Mesendoderm (in vitro differentiated cells): Measurements from ENCODE around the gene IFI6.

ENCODE experiments used
- DNase-seq: peaks from one replicate; pipeline ENCODE4 v3.0.0; 2013
- H2AK5ac ChIP-seq: 2 replicates; pipeline ENCODE4 v1.6.1; 2013; ENCODE audit warnings: low read length, inconsistent platforms
- H2BK120ac ChIP-seq: 2 replicates; pipeline ENCODE4 v1.6.1; 2013; ENCODE audit warnings: low read depth, mild to moderate bottlenecking, low read length, moderate library complexity, mixed read lengths
- H2BK15ac ChIP-seq: replicated peaks from 2 replicates; pipeline ENCODE4 v1.6.1; 2013; ENCODE audit warnings: low read depth, mild to moderate bottlenecking, moderate library complexity
- H2BK5ac ChIP-seq: 2 replicates; pipeline ENCODE4 v1.6.1; 2013; ENCODE audit warnings: low read length, inconsistent platforms
- H3K18ac ChIP-seq: 2 replicates; pipeline ENCODE4 v1.6.1; 2013; ENCODE audit warnings: mild to moderate bottlenecking, low read length, mixed read lengths
- H3K23ac ChIP-seq: one replicate; pipeline ENCODE4 v1.6.1; 2013; ENCODE audit warnings: low read length
- H3K27ac ChIP-seq: 2 replicates; pipeline ENCODE4 v1.5.1; 2013; ENCODE audit warnings: low read depth, mild to moderate bottlenecking, inconsistent platforms, low read length, moderate library complexity
- H3K27me3 ChIP-seq: 2 replicates; pipeline ENCODE4 v1.6.1; 2013; ENCODE audit warnings: low read length, control low read depth, mild to moderate bottlenecking, inconsistent platforms; ENCODE audit not compliant: insufficient read depth, poor library complexity
- H3K36me3 ChIP-seq: 2 replicates; pipeline ENCODE4 v1.6.1; 2013; ENCODE audit warnings: low read length, inconsistent platforms; ENCODE audit not compliant: control insufficient read depth, insufficient read depth
- H3K4ac ChIP-seq: one replicate; pipeline ENCODE4 v1.6.1; 2013; ENCODE audit warnings: low read depth, mild to moderate bottlenecking, low read length, moderate library complexity
- H3K4me1 ChIP-seq: 2 replicates; pipeline ENCODE4 v1.6.1; 2013; ENCODE audit warnings: low read depth, low read length, inconsistent platforms; ENCODE audit not compliant: control insufficient read depth
- H3K4me2 ChIP-seq: 2 replicates; pipeline ENCODE4 v1.6.1; 2013; ENCODE audit warnings: low read length
- H3K4me3 ChIP-seq: 2 replicates; pipeline ENCODE4 v1.5.1; 2013; ENCODE audit warnings: mild to moderate bottlenecking, low read length
- H3K56ac ChIP-seq: one replicate; pipeline ENCODE4 v1.6.1; 2013; ENCODE audit warnings: low read length
- H3K79me1 ChIP-seq: 2 replicates; pipeline ENCODE4 v1.6.1; 2013; ENCODE audit warnings: low read length, inconsistent platforms
- H3K79me2 ChIP-seq: 2 replicates; pipeline ENCODE4 v1.6.1; 2013; ENCODE audit warnings: mild to moderate bottlenecking, low read length; ENCODE audit not compliant: control insufficient read depth, insufficient read depth
- H3K9ac ChIP-seq: 2 replicates; pipeline ENCODE4 v1.6.1; 2013; ENCODE audit warnings: low read length, inconsistent platforms
- H4K5ac ChIP-seq: one replicate; pipeline ENCODE4 v1.6.1; 2013; ENCODE audit warnings: low read length
- H4K8ac ChIP-seq: one replicate; pipeline ENCODE4 v1.6.1; 2013; ENCODE audit warnings: low read depth, mild to moderate bottlenecking, control low read depth, low read length, moderate library complexity
- WGBS: extraction: QIAGEN DNeasy Blood & Tissue Kit; methylation state at CpG from one replicate; pipeline ENCODE4 v1.1.7; 2013; ENCODE audit warnings: low lambda C conversion rate, missing lambda C conversion rate; ENCODE audit not compliant: insufficient coverage; ENCODE audit errors: extremely low coverage; 5-methylcytosine and 5-hydroxymethylcytosine counted together

IFI6 gene

DNA sequence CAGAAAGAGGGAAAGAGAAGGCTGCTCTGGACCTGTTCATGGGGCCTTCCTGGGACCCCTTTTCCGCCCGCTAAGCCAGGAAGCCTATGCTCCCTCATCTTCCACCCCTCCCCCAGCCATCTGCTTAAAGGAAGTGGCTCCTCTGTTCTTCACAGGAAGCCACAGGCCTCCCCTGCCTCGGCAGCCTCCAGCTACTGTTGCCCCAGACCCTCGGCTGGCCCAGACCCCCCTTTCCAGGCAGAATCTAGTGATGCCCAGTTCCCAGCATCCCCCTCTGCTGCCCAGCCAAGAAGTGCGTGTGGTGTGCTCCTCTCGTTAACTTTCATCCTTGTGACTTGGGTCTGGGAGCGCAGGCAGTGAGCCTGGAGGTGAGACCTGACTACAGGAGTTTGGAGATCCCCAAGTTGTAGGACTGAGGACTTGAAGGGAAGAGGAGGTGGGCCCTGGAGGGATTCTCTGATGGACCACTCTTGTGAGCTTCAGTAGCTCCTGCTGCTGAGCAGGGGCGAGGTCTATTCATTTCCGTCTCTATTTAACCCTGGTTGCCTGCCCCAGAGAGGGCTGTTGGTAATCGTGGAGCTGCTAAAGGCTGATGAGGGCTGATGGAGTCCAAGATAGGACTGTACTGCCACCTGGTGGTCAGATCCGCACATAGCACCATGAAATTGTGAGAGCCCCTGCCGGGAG, 9.1 kb downstream of the IFI6 start:
- Histone ChIP-seq H2BK15ac (peak overlapping the region; percentile 15), H3K23ac (no peak overlapping the region), H3K27ac (no peak overlapping the region), H3K56ac (peak overlapping the region; percentile 75), H3K36me3 (no peaks in the 10 kb centered on the region), H3K79me2 (no peaks in the 10 kb centered on the region), H3K4me3 (no peak overlapping the region), H3K79me1 (no peaks in the 10 kb centered on the region), H2AK5ac (no peak overlapping the region), H4K5ac (peak overlapping the region; percentile 21), H2BK120ac (no peak overlapping the region), H2BK5ac (peak overlapping the region; percentile 22), H3K4me1 (peaks cover 7% of the 10 kb centered on the region), H3K27me3 (no peaks in the 10 kb centered on the region), H3K18ac (peak overlapping the region; percentile 62), H4K8ac (peak overlapping the region; percentile 57), H3K4me2 (no peak overlapping the region), H3K9ac (peak overlapping the region; percentile 23), H3K4ac (peak overlapping the region; percentile 45)
- no CpG with 5 or more reads among the region's 12 CpGs for WGBS
- peak; percentile 93 for DNase-seq

- peak overlapping the region; percentile 23 for H3K9ac ChIP-seq
- no peak overlapping the region for H3K27ac ChIP-seq
- H2BK5ac ChIP-seq: no peak overlapping the region
- no peaks in the 10 kb centered on the region for H3K79me2 ChIP-seq
- H3K23ac ChIP-seq: no peak overlapping the region
- peak overlapping the region; percentile 62 for H3K18ac ChIP-seq
- H3K36me3 ChIP-seq: no peaks in the 10 kb centered on the region
- no peak overlapping the region for H4K8ac ChIP-seq
- no CpG with 5 or more reads among the region's 5 CpGs for WGBS
- H2BK120ac ChIP-seq: no peak overlapping the region
- H2AK5ac ChIP-seq: no peak overlapping the region
- peaks cover 7% of the 10 kb centered on the region for H3K4me1 ChIP-seq
- H3K4ac ChIP-seq: peak overlapping the region; percentile 45
- peak overlapping the region; percentile 75 for H3K56ac ChIP-seq
- no peaks in the 10 kb centered on the region for H3K79me1 ChIP-seq
- H4K5ac ChIP-seq: peak overlapping the region; percentile 21
- H3K4me2 ChIP-seq: no peak overlapping the region
- no peaks in the 10 kb centered on the region for H3K27me3 ChIP-seq
- no peak overlapping the region for H2BK15ac ChIP-seq
- H3K4me3 ChIP-seq: no peak overlapping the region
- DNase-seq: no peak
These were observed 9.7 kb downstream of the IFI6 start for GRCh38 chr1:27662261-27662660.

DNA sequence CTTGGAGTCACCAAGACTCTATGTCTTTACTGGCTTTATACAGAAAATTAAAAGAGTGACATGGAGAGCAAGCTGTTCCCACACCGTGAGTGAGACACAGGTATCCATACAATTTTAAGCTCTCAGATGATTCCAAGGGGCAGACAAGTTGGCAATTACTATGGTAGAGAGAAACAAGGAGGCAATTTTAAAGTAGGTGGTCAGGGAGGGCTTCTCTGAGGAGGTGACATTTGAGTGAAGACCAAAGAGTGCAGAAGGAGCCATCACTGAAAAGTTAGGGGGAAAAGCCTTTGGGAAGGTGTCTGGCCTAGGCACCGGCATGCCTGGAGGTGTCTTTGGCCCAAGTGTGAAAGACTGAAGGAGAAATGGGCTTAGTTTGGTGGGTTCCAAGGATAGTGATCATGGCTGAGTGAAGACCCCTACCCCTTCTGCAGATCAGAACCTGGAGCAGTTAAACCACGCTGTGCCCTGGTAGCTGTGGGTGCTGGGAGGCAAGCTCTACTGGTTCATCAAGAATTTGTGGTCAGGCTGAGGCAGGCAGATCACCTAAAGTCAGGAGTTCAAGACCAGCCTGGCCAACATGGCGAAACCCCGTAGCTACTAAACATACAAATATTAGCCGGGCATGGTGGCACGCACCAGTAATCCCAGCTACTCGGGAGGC, 10.4 kb downstream of the IFI6 start:
- Histone ChIP-seq H2BK5ac (no peak overlapping the region), H3K4me2 (no peak overlapping the region), H3K79me1 (no peaks in the 10 kb centered on the region), H3K27me3 (no peaks in the 10 kb centered on the region), H3K27ac (no peak overlapping the region), H3K36me3 (no peaks in the 10 kb centered on the region), H2BK120ac (no peak overlapping the region), H3K9ac (no peak overlapping the region), H4K5ac (no peak overlapping the region), H3K4me3 (no peak overlapping the region), H2AK5ac (no peak overlapping the region), H3K18ac (no peak overlapping the region), H3K4me1 (peaks cover 7% of the 10 kb centered on the region), H3K4ac (no peak overlapping the region), H3K79me2 (no peaks in the 10 kb centered on the region), H2BK15ac (no peak overlapping the region), H3K23ac (no peak overlapping the region), H3K56ac (no peak overlapping the region), H4K8ac (no peak overlapping the region)
- no peak for DNase-seq
- no CpG with 5 or more reads among the region's 8 CpGs for WGBS

DNA sequence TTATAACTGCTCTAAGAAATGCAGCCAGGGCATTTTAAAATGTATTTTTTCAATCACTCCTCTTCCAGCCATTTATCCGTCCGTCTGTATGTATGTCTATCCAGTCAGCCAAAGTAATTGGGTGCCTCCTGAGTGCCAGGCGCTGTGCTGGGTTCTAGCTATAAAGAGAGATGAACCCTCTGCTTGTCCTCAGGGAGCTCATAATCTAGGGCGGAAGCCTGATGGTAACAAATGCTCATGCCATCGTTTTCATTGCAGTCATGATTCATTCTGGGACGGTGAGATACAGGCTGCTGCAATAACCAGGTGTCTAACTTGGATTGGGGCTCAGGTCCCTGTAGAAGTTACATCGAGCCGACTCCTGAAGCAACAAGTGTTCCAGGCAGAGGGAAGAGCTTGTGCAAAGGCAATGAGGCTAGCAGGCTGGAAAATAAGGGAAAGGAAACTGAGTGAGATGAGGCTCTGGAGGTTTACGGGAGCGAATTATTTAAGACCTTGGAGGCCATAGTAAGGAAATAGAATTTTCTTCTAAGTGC, 11.6 kb downstream of the IFI6 start:
- Histone ChIP-seq H3K4ac (no peak overlapping the region), H3K79me1 (no peaks in the 10 kb centered on the region), H2BK5ac (no peak overlapping the region), H3K56ac (no peak overlapping the region), H3K4me2 (peak overlapping the region; percentile 14), H2AK5ac (no peak overlapping the region), H3K36me3 (no peaks in the 10 kb centered on the region), H3K79me2 (no peaks in the 10 kb centered on the region), H3K27me3 (no peaks in the 10 kb centered on the region), H3K4me1 (peaks cover 9% of the 10 kb centered on the region), H3K4me3 (no peak overlapping the region), H2BK15ac (no peak overlapping the region), H3K23ac (no peak overlapping the region), H3K27ac (no peak overlapping the region), H4K5ac (no peak overlapping the region), H4K8ac (no peak overlapping the region), H2BK120ac (no peak overlapping the region), H3K18ac (no peak overlapping the region), H3K9ac (peak overlapping the region; percentile 19)
- no CpG with 5 or more reads among the region's 10 CpGs for WGBS
- DNase-seq: no peak

DNA sequence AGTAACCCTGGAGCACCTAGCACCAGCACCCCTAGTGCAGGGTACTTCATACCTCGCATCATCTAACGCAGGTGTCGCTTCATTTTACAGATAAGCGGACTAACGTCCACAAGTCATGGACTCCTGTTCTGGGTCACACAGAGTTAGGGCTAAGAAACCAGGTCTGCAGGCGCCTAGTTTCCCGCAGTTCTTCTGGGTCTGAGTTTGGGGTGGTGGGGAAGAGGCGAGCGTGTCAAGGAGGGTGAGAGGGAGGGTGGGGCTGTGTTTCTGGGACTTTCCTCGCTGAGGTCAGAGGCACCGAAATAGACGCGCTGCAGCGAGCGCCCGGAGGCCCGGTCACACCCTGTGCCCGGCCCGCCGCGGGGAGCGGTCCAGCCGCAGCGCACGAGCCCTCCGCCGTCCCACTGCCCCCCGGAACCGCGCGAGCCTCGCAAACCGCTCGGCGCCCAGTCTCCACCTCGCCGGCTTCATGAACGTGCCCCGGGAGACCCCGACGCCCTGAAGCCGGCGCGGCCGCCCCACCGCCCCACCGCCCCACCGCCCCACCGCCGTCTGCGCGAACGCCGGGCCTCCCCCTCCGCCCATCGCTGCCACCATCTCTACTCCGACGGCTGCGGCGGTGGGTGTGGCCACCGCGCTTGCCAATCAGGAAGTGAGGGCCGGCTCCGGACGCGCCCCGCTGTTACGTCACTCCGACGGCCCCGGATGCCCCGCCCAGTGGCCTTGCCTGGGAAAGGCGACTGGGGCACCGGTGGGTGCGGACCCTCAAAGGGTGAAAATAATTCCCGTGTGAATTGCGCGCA, 12.3 kb downstream of the IFI6 start:
- Histone ChIP-seq H2BK15ac (no peak overlapping the region), H3K27me3 (no peaks in the 10 kb centered on the region), H4K8ac (no peak overlapping the region), H2AK5ac (no peak overlapping the region), H3K27ac (no peak overlapping the region), H3K4me2 (peak overlapping the region; percentile 64), H3K56ac (peak overlapping the region; percentile 79), H2BK5ac (no peak overlapping the region), H2BK120ac (peak overlapping the region; percentile 74), H3K4ac (peak overlapping the region; percentile 87), H3K18ac (peak overlapping the region; percentile 97), H4K5ac (no peak overlapping the region), H3K79me1 (no peaks in the 10 kb centered on the region), H3K23ac (no peak overlapping the region), H3K9ac (peak overlapping the region; percentile 68), H3K4me3 (peak overlapping the region; percentile 11), H3K79me2 (no peaks in the 10 kb centered on the region), H3K36me3 (no peaks in the 10 kb centered on the region), H3K4me1 (peaks cover 13% of the 10 kb centered on the region)
- peak; percentile 92 for DNase-seq
- WGBS: no CpG with 5 or more reads among the region's 78 CpGs
